Endothelial cell of umbilical vein (primary cell): ENCODE data around the gene PCF11.

Experiments
- EZH2 ChIP-seq: IDR thresholded peaks from 2 replicates; pipeline ENCODE4 v1.6.1; 2012; ENCODE audit warnings: borderline replicate concordance, low read depth, mild to moderate bottlenecking, moderate library complexity, low read length, inconsistent platforms; ENCODE audit not compliant: severe bottlenecking
- FOS ChIP-seq: IDR thresholded peaks from 2 replicates; pipeline ENCODE4 v1.6.1; 2011; ENCODE audit warnings: mild to moderate bottlenecking, low read length, moderate library complexity, borderline replicate concordance; ENCODE audit not compliant: insufficient read depth
- GATA2 ChIP-seq: IDR thresholded peaks from 2 replicates; pipeline ENCODE4 v1.7.0; 2011; ENCODE audit warnings: low read depth, mild to moderate bottlenecking, moderate library complexity, mixed read lengths, low read length; ENCODE audit not compliant: insufficient read length, insufficient read depth
- JUN ChIP-seq: IDR thresholded peaks from 2 replicates; pipeline ENCODE4 v1.6.1; 2011; ENCODE audit warnings: borderline replicate concordance, low read depth; ENCODE audit not compliant: insufficient read length, insufficient read depth
- MYC ChIP-seq: IDR thresholded peaks from one replicate; pipeline ENCODE4 v1.6.1; 2011; ENCODE audit warnings: mild to moderate bottlenecking, low read depth, low read length
- POLR2A ChIP-seq: IDR thresholded peaks from 2 replicates; pipeline ENCODE4 v1.6.1; 2012; ENCODE audit warnings: low read depth, mild to moderate bottlenecking, control low read depth, low read length
- POLR2AphosphoS5 ChIP-seq: IDR thresholded peaks from 2 replicates; pipeline ENCODE4 v1.6.1; 2012; ENCODE audit warnings: low read depth, mild to moderate bottlenecking, control low read depth, low read length, moderate library complexity; ENCODE audit not compliant: insufficient read depth
- TF ChIP-seq, protein P1 (sequence below), 2 donors: IDR thresholded peaks; 1 replicate in 1 of 2; 2 replicates in 1 of 2; pipeline ENCODE4 v1.5.1; 2011; ENCODE audit warnings: low read length in 2 of 2, mild to moderate bottlenecking in 2 of 2, moderate library complexity in 2 of 2, control low read depth in 1 of 2, inconsistent platforms in 1 of 2, low read depth in 1 of 2; ENCODE audit not compliant: insufficient read depth in 1 of 2; ENCODE audit errors: extremely low read depth in 1 of 2
- TF ChIP-seq, protein P2 (sequence below): IDR thresholded peaks from 2 replicates; pipeline ENCODE4 v1.6.1; 2011; ENCODE audit not compliant: insufficient read depth, insufficient read length

DNA sequence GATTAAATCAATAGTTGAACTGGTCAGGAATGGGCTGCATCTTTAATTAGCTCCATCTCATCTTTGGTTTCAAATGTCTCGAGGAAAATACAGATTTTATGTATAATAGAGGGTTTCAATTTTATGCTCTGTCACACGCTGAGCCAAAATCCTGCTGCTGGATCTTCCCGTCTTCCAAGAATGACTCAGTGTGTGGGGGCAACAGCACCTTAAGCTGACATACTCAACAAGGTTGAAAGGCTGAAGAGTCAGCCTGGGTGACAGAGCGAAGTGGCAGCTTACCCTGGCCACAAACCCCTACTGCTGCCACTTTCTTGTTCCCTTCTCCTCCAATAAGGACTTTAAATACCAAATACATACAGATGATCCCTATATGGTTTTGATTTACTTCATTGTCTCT is 9.0 kb upstream of the PCF11 start:
- no peak for TF ChIP-seq EZH2
- TF ChIP-seq, protein P1, sequence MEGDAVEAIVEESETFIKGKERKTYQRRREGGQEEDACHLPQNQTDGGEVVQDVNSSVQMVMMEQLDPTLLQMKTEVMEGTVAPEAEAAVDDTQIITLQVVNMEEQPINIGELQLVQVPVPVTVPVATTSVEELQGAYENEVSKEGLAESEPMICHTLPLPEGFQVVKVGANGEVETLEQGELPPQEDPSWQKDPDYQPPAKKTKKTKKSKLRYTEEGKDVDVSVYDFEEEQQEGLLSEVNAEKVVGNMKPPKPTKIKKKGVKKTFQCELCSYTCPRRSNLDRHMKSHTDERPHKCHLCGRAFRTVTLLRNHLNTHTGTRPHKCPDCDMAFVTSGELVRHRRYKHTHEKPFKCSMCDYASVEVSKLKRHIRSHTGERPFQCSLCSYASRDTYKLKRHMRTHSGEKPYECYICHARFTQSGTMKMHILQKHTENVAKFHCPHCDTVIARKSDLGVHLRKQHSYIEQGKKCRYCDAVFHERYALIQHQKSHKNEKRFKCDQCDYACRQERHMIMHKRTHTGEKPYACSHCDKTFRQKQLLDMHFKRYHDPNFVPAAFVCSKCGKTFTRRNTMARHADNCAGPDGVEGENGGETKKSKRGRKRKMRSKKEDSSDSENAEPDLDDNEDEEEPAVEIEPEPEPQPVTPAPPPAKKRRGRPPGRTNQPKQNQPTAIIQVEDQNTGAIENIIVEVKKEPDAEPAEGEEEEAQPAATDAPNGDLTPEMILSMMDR (IDR thresholded peaks at IDR 0.05; ENCODE audit: extremely low read depth in 1 of 2, insufficient read depth in 1 of 2, low read depth in 1 of 2, low read length in 2 of 2) = no peak
- no peak for TF ChIP-seq JUN
- no peak for TF ChIP-seq POLR2AphosphoS5
- no peak for TF ChIP-seq FOS
- TF ChIP-seq POLR2A = no peak
- TF ChIP-seq, protein P2, sequence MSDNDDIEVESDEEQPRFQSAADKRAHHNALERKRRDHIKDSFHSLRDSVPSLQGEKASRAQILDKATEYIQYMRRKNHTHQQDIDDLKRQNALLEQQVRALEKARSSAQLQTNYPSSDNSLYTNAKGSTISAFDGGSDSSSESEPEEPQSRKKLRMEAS = no peak
- TF ChIP-seq MYC = no peak
- TF ChIP-seq GATA2 = no peak
